ENCODE measurements around the gene CD44.
A peak's percentile ranks its signal among the peaks of the same experiment; 100 is the strongest.
"Not testable (repeated sequence)": the region's sequence is repeated elsewhere in the genome, so short reads cannot be mapped to it uniquely, and the experiment has no call there.

Gene CD44

DNA sequence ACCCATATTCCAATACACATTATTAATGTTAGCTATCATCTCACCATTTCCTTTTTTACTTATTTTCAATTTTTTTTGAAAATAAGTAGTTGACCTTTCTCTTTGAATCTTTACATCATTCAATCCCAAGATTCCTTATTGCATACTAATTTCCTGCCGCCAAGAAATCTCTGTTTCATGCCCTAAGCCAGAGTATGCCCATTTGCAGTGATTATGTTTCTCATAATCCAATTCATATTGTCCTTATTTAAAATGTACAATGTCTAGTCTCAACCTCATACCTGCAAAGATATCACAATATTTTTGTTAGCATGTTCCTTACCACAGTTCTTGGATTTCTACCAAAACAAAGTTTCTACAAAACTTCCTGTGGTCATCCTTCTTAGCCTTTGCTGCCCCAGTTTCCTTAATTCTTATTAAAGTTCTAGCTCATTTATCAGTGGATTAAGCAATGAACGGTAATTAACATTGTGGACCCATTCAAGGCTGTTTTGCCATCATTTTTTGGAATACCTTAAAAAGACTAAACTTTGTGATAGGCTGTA lies 75.3 kb downstream of the CD44 start:
- DNase-seq (ENCODE audit: low read depth): no peak

DNA sequence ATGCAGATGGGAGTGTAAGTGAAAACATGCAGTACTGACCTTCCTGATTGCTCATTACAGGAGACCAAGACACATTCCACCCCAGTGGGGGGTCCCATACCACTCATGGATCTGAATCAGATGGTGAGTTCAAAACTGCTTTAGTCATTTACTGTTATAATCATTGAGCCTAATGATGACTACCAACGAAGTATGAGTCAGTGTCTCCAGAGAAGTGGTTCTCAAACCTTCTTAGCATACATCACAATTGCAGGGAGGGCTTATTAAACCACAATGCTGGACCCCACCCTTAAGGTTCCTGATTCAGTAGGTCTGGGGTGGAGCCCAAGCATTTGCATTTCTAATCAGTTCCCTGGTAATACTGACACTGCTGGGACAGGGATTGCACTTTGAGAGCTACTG lies 75.8 kb downstream of the CD44 start:
- DNase-seq (ENCODE audit: low read depth): peak; percentile 85

DNA sequence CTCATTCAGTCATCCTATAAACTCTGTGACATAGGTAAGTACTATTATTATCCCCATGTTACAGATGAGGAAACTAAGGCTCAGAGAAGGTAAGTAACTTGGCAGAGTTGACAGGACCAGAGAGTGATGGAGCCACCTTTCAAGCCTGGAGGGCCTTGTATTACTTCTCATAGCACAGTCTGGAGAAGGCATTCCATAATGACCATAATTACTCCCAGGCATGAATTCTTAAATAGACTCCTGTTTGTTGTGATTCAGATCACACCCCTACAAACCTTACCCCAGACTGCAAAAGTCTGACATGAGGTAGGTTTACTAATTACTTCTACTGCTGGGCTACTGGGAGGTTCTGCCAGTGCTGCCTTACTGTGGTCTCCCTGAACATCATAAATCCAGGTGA lies 77.0 kb downstream of the CD44 start:
- no peak for DNase-seq (ENCODE audit: low read depth)

DNA sequence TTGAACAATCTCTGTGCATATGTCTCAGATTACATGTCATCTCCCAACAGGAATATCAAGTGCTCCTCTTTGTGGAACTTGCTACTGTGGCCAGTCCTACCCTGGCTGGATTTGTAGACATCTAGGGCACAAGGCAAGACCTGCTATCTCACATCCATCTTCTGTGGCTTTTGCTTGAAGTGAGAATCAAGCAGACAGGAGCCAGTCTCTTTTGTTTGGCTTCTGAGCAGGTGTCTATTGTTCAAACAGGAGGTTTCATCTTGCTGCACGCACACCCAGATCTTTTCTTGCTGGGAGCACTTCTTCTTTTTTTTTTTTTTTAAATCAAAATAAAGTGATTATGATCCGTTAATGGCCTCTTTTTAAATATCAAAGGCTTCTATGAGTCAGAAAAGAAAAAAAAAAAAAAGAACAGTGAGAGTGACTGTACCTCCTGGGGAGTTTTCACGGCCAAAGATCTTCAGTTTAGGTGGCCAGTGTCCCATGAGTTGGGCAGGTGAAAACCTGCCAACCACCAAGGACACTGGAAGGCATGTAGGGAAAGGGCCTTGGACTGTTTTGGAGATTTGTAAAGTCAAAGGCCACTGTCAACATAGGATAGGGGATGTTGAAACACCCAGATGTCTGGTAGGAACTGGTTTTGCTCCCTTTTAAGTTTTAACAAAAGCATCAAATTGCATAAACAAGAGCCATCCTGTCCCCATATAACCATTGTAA lies 78.1 kb downstream of the CD44 start:
- no peak for DNase-seq (ENCODE audit: low read depth)

DNA sequence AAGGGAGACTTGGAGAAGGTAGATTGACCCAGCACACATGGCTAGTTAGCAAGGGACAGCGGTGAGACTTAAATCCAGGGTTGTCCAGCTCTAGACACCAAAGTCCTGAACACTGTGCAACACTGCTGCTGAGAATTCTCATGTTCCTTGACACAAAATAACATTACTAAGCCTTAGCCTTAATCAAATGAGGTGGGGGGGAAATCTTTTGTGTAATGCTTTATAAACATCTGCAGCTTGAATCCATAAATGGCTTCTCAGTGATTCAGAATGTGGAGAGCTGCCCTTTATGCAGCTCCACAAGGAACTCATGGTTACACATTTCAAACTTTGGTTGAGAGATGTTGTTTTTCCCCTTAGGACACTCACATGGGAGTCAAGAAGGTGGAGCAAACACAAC lies 80.0 kb downstream of the CD44 start:
- peak; percentile 44 for DNase-seq (ENCODE audit: low read depth)

DNA sequence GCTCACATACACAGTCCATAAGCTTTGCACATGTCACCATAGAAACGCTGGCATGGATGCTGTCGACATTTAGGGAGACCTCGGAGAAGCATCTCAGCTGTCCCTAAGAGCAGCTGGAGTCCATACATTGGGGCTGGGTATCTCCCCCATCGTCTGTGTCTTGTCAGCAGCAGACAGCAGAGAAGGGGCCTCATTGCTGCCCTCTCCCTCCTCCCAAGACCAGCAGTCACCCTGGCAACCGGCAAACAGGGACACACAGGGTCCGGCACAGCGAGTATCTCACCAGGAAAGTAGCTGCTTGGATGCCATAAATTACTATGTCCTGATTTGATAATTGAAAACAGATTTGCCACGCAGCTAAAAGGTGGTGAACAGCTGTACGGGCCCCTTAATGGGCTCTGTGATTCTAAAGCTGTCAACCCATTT lies 84.4 kb downstream of the CD44 start:
- DNase-seq (ENCODE audit: low read depth): peak; percentile 80

DNA sequence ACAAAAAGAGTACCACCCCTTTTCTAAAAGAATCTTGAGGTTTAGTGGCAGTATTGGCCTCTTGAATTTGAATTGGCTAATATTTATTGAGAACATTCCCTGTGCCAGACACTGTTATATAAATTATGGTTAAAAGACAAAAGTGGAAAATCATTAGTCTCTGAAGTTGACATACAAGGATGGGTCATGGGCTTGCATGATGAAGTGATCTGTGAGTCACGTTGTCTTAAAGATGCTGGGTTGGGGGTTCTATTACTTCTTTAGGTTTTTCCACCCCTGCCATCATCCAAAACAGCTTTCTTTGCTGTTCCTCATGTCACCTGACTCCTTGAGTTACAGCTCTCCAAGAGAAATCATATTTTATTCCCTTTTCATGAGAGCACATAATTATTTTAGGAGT lies 85.0 kb downstream of the CD44 start:
- no peak for DNase-seq (ENCODE audit: low read depth)

DNA sequence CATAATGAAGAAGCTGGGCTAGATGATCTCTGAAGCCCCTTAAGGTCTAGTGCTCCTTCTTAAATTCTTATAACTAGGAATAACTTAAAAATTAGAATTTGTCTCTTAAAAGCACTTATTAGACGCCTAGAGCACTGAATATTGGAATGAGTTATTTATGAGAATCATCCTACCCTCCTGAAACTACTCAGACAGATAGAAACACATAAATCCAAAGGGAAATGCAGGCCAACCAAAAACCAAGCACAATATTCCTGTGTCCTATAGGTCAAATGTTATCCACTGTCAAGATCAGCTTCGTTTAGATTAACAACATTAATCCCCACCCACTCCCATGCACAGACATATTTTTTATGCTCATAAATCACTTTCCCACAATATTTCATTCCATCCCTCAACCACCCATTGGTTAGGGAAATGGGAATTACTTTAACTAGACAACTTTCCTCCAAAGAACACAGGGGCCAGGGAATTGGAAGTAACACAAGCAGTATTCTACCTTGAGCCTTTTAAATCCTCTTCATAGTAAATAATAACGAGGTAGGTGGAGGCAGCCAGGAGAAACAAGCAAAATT lies 87.1 kb downstream of the CD44 start:
- no peak for DNase-seq (ENCODE audit: low read depth)

DNA sequence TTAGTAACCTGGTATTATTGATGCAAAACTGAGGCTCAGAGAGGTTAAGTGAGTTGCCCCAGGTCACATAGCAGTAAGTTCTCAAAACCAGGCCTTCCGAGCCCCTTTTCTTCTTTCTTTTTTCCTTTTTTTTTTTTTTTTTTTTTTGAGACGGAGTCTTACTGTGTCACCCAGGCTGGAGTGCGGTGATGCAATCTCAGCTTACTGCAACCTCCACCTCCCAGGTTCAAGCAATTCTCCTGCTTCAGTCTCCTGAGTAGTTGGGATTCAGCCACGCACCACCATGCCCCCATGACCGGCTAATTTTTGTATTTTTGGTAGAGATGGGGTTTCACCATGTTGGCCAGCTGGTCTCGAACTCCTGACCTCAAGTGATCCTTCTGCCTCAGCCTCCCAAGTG lies 87.8 kb downstream of the CD44 start:
- not testable (repeated sequence) for DNase-seq (ENCODE audit: low read depth)

DNA sequence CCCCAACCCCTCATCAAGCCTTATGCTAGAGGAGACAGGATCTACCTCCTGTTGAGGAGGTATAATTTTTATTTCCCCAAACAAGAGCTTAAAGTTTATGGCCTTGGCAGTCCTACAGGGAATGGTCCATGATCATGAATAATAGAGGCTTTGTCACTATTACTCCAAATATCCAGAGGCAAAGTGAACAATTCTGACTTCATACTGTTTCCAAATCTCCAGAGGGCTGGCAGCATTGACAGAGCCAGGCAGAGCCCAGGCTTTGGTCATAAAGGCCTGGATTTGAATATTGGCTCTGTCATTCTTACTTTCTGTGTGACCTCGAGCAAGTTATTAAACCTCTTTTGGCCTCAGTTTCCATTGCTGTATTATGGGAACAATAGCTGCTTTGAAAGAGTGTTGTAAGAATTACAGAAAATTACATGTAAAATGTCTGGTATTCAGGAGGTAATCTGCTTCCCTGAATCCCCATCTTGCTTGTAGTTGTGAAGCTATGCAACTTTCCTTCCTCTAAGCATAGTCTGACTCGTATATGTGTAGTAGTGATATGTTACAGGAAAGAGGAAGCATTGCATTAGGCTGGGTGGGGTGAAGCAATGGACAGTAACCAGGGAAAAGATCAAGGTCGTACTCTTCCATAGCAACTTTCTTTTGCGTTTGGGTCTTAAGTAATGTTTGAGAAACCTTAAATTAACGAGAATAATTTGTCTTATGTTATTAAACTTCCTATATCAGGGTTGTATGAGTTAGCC lies 88.8 kb downstream of the CD44 start:
- no peak for DNase-seq (ENCODE audit: low read depth)

DNA sequence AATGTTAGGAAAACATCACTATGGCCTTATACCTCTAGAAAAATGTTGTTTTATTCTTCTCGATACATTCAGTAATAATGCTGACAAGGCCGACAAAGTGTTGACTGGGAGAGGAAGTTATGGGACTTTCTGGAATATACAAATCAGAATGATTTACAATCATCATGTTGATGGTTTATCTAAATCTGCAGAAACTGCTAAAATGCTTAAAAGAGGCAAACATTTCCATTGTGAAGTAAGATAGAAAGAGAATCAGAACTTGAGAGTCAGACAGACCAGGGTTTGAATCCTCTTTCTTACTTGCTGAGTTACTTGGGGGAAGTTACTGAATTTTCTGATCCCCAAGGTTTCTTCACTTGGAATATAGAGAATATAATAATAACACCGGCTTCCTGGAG lies 89.4 kb downstream of the CD44 start:
- no peak for DNase-seq (ENCODE audit: low read depth)

DNA sequence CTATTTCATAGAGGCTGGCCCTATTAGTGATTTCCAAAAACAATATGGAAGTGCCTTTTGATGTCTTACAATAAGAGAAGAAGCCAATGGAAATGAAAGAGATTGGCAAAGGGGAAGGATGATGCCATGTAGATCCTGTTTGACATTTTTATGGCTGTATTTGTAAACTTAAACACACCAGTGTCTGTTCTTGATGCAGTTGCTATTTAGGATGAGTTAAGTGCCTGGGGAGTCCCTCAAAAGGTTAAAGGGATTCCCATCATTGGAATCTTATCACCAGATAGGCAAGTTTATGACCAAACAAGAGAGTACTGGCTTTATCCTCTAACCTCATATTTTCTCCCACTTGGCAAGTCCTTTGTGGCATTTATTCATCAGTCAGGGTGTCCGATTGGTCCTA lies 91.4 kb downstream of the CD44 start:
- no peak for DNase-seq (ENCODE audit: low read depth)

DNA sequence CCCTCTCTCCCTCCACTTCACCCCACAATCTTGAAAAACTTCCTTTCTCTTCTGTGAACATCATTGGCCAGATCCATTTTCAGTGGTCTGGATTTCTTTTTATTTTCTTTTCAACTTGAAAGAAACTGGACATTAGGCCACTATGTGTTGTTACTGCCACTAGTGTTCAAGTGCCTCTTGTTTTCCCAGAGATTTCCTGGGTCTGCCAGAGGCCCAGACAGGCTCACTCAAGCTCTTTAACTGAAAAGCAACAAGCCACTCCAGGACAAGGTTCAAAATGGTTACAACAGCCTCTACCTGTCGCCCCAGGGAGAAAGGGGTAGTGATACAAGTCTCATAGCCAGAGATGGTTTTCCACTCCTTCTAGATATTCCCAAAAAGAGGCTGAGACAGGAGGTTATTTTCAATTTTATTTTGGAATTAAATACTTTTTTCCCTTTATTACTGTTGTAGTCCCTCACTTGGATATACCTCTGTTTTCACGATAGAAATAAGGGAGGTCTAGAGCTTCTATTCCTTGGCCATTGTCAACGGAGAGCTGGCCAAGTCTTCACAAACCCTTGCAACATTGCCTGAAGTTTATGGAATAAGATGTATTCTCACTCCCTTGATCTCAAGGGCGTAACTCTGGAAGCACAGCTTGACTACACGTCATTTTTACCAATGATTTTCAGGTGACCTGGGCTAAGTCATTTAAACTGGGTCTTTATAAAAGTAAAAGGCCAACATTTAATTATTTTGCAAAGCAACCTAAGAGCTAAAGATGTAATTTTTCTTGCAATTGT lies 92.3 kb downstream of the CD44 start:
- DNase-seq (ENCODE audit: low read depth): no peak

DNA sequence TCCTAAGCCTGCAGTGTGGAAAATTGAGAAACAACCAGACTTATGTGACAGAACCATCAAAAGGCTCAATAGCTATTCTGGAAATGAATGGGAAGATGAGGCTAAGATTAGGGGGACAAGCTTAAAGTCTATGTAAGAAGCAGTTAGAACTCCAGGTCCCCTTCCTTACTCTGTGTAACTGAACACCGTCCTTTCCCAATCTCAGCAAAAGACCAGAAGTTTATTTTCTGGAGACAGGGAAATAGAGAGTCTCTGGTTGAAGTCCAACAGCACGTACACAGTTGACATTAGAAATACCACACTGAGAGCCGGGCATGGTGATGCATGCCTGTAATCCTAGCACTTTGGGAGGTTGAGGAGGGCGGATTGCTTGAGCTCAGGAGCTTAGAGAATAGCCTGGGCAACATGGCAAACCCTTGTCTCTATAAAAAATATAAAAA lies 93.9 kb downstream of the CD44 start:
- no peak for DNase-seq (ENCODE audit: low read depth)

DNA sequence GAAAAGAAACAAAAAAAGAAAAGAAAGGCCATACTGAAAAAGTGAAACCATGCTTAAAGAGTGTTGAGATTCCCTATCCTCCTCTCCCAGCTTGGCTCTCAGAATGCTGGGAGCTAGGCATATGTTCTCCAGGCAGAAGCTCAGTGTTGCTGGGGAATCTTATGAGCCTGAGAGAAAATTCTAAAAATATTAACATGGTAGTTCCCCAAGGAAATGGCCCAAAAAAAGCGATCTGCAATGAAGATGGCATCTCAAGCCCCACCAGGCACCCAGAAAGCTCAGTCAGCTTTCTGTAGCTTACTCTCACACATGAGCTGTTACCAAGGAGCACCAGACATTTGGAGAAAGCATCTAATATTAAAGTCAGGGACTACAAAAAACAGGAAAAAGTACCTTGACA lies 94.5 kb downstream of the CD44 start:
- DNase-seq (ENCODE audit: low read depth): no peak

DNA sequence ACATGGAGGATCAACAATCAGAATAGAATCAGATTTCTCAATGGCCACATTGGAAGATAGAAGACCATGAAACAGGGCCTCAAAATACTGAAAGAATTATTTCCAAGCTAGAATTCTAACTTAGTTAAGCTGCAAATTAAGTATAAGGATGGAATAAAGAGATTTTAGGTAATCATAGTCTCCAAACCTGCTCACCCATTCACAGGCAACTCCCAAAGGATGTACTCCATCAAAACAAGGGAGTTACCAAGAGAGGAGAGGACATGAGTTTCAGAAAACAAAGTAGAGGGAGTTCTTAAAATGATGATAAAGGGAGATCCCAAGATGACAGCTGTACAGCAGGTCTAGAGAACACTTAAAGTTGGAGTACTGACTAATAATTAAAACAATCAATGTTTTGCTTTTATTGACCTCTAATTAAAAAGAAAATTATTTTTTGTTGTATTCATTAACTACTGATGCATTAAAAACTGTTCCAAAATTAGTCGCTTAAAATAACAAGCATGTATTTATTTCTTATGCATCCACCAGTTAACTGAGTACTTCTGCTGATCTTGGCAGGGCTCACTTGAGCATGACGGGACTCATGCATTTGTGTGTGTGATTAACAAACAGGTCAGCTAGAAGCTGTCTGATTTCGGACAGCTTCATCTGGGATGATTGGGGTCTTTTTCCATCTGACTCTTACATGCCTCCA lies 95.6 kb downstream of the CD44 start:
- no peak for DNase-seq (ENCODE audit: low read depth)

DNA sequence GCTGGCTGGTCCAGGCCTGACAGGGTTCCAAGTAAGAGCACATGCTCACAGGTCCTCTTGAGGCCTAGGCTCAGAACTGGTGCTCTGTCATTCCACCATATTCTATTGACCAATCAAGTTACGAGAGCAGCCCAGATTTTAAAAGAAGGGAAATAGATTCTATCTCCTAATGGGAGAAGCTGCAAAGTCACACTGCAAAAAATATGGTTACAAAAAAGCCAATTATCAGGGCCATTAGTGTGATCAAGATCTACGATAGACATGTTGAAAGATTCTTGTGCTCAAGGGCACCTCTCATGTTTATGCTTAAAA lies 96.1 kb downstream of the CD44 start:
- DNase-seq (ENCODE audit: low read depth): no peak

DNA sequence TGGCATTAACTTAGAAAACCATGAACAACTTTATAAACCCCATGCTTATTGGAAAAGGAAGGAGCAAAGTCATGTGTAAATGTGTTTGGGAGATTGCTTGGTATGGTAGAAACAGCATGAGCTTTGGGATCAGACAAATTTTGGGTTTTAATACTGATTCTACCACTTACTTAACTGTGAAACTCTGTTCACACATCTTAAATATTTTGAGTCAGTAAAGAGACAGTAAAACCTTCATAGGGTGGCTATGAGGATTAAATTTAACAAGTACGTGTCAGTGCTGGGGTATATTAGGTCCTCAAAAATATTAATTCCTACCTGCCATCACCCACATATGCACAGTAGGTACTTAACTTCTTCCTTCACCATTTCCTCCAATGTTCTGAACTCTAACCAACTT lies 96.5 kb downstream of the CD44 start:
- no peak for DNase-seq (ENCODE audit: low read depth)

DNA sequence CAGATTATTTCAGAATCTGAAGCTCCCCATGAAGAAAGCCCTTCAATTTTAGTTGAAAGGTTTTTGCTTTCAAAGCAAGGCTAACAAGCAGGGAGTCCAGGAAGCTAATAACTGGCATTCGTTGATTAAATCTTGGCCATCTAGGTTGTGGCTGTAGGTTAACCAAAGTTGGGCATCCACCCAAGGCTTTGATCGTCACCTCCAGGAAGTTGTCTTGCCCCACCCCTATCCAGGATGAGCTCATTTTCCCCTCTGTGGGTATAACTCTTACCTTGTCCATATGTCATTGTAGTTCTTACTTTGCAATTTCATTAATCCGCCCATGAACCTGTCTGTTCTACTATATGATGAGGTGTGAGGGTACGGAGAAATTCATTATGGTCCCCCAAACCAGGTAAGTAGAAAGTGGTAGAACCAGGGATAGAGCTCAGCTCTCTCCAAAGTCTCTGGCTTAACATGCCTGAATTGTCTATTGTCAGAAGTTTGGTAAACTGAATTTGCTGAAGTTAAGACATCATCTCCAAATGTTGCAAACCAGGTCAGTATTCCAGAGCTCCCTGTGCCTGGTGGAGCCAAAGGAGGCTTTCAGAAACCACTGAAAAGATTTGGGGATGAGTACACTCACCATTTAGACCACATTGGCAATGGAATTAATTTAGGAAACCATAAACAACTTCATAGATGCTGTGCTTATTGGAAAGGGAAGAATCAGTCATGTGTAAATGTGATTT lies 97.1 kb downstream of the CD44 start:
- no peak for DNase-seq (ENCODE audit: low read depth)

DNA sequence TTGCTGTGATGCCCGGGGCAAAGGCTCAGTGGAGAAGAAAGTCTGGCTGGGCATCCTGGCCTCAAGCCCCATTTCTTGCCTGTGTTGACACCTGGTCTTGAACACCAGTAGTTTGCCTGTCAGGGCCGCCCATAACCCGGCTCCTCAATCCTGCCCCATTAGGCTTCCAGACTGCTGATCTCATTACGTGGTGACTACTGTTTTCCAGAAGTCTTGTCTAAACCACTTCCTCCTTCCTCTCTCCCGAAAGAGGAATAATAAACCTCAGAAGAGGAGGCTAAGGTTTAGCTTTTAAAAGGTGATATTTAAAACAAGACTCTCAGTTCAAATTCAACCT lies 97.7 kb downstream of the CD44 start:
- no peak for DNase-seq (ENCODE audit: low read depth)

DNA sequence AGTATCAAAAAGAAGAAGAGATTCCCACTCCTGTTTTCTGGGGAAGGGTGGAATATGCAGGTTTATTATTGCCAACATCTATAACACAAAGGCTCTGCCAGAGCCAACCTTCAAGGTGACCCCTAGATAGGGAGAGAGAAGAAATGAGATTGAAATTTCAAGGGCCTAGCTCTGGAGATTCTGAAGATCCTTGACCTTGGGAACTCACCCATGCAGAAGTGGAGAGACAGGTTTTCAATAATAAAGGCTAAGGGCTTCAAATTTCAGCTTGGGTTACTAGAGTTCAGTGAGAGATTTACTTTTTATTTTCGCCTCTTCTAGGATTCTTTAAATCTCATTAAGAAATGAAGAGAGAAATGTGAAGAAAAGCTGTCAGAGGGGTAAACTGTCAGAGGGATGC lies 98.4 kb downstream of the CD44 start:
- no peak for DNase-seq (ENCODE audit: low read depth)

Measured in GM04504 (cell line).